T-helper 2 cell (primary cell): ENCODE results near the gene HS1BP3.

ENCODE experiments used
- DNase-seq, 5 experiments: peaks; one replicate each; pipeline versions ENCODE4 v3.0.0 to v3.0.0-alpha.2; 2012 to 2022

Gene HS1BP3

DNA sequence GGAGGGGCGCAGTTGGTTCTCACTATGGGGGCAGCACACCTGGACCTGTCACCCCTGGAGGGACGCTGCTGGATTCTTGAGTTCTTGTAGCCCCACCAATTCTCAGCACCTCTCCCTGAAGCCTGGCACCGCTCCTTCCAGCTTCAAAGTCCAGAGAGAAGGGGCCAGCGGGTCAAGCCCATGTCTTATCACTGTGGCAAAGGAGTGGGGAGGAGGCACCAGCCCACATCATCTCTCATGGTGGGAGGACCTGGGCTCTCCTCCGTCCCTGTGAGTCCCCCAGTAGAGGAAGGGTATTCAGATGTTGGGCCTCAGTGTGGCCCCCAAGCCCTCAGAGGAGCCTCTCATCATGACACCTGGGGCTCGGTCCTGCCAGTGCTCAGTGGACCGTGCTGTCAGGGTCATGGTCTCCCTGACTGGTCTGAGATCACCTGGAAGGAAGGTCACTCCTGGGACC is 67.4 kb downstream of the HS1BP3 start:
- DNase-seq: no peak

DNA sequence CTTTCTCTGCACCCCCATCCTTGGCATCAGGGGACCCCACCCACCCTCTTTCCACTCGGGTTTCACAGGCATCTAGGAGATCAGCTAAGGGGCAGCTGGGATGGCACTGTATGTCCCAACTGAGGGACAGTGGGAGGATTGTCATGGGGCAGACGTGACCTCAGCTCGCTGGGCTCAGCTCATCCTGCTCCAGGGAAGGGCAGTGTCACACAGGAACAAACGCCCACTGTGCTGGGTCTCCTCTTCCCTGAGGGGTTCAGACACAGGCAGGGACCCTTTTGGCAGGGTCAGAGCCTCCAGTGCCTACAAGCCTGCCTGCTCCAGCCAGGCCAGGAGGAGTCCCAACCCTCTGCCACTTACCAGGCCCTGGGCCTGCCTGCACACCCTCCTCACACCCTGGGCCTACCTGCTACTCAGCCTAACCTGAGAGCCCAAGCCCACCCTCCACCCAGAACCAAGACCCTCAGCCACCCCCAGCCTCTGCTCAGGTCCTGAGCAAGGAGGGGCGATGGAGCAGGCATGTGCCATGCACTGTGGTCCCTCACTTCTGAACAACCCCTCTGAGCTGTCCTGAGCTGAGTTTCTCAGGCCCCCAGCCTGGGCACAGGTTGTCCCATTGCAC is 68.2 kb downstream of the HS1BP3 start:
- no peak for DNase-seq

DNA sequence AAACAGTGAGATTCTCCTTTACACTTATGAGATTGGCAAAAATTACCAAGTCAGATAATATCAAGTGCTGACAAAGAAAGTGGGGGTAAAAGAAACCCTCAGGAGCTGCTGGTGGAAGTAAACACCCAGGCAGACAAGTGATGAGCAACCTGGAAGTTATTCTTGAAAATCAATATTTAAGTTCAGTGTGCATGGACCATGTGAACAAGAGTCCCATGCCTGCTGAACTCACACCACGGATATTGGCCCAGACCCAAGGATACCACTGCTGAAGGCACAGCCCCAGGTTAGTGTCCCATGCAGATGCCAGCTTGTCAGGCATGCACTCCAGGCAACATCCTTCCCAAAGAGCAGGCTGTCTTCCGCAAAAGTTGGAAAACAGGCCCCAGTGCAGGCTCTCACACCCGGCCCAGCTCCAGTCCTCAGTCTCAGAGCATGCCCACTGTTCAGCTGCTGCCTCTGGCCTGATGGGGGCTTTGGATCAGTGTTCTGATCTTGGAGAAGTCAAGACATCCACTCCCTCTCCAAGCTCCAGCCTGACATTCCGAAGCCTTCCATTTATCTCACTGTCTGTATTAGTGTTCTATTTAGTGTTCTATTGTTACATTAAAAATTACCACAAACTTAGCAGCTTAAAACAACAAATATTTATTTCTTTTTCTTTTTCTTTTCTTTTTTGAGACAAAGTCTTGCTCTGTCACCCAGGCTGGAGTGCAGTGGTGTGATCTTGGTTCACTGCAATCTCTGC is 70.0 kb downstream of the HS1BP3 start:
- no peak for DNase-seq

DNA sequence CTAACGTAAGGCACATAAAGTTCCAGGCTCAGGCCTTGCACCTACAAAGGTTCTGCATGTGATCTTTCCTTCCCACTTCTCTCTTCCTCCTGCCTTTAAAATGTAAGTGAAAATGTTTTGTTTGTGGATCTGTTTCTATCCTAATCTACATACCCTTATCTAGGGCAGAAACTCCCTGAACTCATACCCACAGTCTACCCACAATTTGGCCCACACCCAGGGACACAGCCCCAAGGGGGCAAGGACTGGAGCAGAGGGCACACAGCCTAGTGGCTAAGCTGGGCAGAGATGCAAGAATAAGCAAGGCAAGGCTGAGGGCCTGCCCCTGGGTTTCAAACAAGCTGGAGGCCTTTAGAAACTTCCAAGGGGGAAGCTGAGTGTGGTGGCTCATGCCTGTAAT is 71.0 kb downstream of the HS1BP3 start:
- no peak for DNase-seq

DNA sequence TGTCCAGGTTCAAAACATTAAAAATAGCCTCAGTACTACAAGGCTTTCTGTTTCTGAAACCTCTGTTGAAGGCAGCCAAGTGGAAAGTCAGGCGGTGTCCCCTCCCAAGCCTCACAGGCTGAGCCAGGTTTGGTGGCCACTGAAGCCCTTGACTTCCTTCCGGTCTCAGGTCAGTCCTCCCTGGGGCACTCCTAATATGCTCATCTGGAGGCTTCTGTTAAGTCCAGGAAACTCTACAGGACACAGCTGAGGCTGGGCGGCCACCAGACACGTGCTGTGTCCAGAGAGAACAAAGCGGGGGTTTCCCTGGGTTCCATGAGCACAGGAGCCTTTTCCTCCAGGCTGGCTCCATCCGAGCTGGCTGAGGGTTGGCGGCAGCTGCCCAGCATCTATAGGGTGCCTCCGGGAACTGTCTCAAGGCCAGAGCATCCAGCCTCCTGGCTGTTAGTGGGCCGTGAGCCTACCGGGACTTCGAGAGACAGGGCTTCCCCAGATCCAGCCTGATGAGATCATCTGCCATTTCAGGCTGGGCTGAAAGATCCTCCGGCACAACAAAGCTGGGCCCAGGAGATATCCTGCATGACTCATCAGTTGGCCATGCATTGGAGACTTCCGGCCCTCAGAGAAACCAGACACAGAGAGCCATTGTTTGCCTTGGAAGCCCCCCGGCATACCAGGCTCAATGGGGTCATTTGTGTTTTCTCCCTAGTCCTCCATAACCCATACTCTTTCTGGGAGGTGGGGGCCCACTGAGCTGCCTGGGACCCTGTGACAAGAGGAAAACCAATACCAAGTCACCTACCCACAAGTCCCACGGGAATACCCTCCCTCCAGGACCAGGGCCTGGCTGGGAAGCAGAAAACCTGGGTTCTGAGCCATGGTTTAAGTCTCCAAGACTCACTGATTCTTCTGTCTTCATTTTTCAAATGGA is 71.7 kb downstream of the HS1BP3 start:
- no peak for DNase-seq

DNA sequence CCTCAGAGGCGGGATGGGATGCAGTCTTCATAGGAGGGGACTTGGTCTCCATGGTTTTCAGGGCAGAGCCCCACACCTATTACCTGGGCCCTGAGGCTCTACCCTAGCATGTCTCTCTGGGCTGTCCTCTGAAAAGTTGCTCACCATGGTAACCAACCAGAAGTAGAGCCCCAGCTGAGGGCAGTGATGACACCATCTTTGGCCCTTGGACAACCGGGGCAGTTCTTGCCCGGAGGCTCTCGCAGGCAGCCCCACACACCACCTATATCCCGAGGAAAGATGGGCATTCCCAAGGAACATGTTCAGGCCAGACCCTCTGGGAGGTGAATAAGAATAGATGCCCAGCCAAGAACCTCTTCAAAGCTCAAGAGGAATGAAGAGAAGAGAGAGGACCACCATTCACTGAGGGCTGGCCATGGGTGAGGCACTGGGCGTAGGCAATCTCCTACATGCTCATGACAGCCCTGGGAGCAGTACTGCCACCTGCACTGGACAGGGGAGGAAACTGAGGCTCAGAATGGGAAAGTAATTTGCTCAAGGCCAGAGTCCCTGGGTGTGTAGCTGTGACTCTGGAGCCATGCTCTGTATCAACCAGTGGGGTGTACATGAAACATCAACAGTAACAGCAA is 72.5 kb downstream of the HS1BP3 start:
- DNase-seq: no peak

DNA sequence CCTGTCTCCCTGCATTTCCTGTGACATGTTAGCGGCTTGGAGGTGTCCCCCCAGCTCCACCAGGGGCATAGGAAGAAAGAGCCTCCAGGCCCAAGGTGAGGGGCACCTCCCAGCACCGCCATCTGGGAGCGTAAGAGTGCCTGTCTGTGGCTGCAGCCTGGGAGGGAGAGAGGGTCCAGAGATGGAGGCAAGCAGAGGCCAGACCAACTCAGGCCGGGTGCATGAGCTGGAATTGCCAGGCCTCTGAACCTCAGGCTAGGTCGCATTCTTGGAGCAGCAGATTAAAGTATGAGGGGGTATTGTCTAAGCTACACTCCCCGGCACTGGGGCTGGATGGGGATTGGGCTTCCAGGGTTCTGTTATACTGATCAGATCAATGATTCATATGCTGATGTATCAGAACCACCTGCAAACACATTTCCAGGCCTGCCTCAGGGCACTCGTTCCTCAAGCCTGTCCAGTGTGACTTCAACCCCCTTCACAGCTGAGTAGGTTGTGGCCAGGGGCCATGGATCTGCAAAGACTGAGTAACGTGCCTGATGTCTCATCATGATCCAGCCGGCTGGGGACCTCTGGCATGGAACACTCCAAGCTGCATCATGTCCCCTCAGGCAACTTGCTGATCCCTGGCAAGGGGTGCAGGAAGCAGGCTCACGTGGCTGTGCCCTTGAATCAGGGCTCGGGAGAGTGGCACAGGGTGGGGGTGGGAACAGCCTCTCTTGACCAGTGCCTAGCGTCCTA is 73.2 kb downstream of the HS1BP3 start:
- DNase-seq: no peak

DNA sequence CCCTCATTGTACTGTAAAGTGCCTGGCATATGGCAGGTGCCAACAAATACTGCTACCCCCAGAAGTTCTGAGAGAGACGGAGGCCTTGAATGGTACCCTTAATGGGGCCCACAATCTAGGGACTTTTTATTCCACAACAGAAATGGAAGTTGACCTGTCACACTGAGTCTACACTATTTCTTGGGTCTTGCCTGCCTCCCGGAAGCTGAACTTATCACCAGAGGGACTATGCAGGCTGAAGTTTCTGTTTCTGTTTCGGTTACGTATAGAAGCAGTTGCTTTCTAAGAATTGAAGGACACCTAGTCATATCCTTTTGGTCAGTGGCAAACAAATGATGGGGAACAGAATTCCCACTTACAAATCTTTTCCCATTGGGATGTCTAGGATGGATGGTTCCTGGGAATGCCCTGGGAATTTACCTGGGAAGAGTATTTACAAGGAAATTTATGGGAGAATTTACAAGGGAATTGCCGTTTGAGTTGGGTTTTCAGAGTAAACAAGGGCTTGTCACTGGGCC is 74.2 kb downstream of the HS1BP3 start:
- DNase-seq: peak in 2 of 5 experiments; percentile 38 to 92

DNA sequence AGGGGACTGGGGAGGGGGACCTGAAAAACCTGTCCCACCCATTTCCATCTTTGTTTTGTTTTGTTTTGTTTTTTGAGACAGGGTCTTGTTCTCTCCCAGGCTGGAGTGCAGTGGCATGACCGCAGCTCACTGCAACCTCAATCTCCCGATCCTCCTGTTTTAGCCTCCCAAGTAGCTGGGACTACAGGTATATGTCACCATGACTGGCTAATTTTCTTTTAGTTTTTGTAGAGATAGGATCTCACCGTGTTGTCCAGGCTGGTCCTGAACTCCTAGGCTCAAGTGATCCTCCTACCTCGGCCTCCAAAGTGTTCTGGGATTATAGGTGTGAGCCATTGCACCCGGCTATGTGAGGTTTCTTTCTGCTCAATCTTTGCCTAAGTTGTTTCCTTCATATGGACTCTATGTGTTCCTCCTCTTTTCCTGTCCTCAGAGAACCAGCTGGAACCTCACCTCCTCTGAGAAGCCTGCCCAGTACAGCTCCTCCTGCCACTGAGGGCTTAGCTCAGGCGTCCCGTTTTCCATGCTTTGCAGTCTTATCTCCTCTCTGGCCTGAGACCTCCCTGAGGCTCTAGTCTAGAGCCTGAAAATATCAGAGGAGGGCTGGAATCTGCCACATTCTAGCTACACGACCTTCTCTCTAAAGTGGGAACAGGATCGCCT is 74.8 kb downstream of the HS1BP3 start:
- no peak for DNase-seq

DNA sequence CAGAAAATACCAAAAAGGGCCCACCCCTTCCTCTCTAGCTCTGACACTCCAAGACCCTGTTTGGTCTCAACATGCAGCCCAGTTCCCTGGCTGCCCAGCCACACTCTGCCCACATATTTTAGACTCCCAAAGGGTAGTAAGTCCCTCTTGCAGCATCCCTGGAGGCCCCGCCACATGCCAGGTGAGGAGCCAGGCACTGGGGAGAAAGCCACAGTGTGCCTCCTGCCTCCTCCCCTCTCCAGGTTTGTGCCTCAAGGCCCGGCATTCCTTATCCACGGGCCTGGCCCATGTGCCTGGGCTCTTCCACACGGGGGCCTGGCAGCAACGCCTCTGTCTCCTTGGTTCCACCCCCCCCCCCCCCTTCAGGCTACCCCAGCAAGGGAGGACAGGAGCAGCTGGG is 75.5 kb downstream of the HS1BP3 start:
- no peak for DNase-seq

DNA sequence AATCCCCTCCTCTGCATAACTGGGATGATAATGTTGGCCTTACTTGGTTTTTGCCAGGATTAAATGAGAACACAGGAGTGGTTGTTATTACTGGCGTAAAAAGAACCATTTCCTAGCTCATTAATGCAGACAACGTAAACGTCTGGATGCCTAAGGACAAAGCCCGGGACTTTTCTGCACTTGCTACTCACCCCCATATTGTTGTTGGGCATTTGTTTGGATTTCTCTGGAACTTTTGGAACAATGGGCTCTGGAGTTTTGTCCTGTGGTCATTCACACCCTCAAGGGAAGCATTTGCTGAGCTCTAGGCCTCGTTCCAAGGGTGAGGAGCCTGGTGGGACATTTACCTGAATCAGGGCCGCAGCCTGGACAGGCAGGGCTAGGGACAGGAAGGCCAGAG is 76.0 kb downstream of the HS1BP3 start:
- DNase-seq: no peak

DNA sequence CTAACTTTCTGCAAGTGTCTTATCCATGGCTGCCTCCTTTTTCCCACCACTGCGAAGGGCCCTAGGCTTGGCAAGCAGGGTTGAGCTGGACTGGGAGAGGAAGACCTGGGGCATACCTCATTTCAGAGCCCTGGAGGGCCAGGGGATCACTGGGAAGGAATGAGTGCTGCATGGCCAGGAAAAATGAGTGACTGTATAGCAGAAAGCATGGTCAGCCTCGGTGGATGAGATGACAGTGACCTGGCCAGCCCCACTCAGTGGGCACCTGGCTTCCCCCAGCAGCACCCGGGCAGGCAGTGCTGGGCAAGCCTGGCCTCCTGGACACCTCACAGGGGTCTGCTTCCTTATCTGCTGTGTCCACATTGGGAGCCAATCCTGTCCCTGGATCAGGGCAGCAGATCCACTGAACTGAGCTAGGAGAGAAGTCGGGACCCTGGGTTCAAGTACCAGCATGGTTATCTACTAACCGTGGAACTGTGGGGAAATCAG is 76.4 kb downstream of the HS1BP3 start:
- DNase-seq: no peak

DNA sequence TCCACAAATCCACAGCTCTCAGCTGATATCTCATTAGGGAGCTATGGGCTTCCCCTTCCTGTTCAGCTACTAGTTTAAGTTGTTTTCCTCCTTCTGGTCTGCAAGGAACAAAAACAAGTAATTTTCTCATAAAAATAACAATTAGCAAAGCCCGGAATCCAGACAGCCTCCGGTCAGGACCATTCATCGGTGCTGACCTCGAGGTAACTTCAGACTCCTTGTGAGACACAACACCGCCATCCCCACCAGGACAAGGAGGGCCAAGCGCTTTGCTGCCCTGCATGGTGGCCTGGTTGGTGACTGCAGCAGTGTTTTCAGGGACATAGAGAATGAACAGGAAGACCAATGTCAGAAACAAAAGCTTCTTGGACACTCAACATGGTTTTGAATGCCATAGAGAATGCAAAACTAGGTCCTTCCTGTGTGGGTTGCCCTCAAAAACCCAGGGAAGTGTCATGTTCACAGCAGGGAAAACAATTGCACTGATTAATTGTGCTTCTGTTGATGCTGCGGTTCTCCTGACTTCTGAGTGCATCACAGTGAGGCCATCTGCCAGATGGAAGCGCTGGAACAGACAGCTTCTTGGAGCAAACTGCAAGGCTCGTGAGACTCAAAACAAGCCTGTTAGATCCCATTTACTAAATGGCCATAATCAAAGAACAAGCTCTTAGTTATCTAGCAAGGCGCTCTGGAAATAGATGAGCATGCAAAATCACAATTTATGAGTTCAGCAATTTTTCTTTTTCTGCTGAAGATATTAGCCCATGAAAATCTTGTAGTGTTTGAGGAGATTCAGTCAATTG is 77.1 kb downstream of the HS1BP3 start:
- no peak for DNase-seq

DNA sequence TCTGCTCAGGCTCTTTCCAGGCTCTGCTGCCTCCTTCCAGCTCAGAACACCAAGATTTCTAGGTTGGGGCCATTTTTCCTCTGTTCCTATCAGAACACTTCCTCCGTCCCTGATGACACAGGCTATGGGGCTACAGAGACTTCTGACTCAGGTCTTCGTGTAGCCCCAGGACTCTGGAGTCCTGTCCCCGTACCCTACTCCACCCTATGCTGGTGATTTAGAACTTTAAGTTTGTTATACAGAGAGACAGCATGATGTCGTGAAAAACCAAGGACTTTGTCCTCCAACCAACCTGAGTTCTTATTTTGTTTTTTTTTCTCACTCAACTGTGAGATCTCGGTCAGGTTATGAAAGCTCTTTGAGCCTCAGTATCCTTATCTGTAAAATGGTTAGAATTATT is 78.7 kb downstream of the HS1BP3 start:
- DNase-seq: no peak

DNA sequence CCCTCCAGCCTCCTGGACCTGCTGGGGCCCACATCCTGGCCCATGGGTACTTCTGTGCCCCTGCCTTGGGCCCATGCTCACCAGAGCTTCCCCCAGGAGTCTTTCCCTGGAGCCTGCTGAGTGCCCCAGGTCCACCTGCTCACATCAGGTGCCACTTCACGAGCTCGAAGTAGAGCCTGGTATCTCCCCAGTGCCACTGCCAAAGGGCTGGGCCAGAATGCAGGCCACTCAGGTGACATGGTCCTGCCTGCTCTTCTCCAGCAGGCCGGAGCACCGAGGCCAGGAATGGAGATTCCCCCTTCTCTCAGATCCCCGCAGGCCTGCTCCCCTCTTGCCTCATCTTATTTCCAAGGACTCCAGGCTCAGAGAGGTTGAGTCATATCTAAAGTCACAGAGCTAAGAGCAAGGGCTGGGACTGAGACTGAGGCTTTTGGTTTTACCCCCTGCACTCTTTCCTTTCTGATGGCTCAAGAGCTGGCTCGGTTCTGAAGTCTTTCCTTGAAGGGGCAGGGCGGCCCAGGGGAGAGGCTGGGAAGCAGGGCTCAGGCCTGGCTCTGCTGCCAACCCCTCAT is 79.2 kb downstream of the HS1BP3 start:
- DNase-seq: peak in 1 of 5 experiments; percentile 53

DNA sequence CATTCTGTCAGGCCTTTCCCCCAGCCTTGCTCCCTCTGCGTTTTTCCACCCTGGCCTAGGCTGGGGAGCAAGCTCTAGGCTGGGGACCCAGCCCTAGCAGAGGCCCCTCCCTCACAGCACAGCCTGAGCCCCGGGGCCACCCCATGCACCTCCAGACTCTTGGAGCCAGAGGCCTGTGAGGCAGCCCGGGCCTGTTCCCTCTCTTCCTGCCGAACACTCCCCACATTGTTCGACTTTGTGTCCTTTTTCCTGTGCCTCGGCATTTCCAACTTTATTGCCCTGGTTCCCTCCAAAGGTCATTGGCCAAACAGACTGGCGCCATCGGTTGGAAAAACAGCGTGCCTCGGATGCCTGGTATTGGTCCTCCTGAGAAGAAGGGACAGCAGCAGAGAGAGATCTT is 79.7 kb downstream of the HS1BP3 start:
- no peak for DNase-seq

DNA sequence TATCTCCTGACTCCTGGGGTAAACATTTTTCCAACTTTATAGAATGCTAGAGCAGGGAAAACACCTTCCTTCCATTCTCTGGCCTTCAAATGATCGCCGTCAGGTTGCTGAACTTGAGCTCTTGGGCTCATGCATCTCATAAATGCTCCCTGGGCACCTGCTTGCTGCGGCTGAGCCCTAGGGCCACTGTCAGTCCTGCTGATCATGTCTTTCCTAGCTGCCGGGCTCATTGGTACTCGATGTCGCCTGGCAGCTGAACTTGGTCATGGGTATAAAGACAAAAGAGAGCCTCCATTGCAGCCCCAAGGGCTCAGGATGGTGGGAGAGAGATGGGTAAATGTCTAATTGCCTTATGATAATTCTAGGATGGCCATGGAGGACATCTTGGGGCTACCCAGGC is 80.6 kb downstream of the HS1BP3 start:
- no peak for DNase-seq

DNA sequence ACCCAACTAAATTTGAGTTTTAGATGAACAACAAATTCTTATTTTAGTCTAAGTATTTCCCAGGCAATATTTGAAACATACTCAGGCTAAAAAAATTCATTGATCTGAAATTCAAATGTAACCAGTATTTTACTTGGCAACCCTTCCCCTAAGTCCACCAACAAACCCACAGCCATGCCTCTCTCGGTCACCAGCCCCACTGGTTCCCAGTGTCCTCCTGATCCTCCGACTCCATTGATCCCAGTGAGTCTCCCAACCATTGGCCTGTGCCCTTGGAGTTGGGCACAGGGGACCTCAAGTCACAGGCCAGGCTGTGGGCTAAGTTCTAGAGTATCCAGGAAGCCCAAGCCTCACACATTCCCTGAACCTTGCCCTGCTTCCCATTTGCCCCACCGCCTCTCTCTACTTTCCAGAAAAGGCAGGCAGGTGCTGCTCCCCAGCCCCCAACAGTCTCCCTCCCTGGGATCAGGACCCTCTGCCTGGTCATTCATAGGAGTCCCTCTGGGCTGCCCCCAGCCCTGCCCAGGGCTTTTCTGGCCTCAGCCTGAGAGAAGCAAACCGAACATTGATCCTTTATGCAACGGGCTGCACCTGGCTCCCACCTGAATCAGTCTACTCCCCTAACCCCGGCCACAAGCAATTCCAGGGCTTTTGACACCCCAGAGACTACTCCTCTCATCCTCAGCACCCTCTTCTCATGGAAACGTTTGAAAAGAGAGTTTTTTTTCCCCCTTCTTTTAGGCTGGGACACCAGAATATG is 81.3 kb downstream of the HS1BP3 start:
- no peak for DNase-seq
